Skeletal muscle tissue (tissue), 4 donors: ENCODE results near the gene TCF21. TPM values are rescaled to one million over a fixed set of nuclear protein-coding genes. Genes with fewer than 3 reads are reported as not detected.

ENCODE experiments used
- H3K27ac ChIP-seq: one replicate; pipeline ENCODE4 v1.7.0; 2013; ENCODE audit warnings: mild to moderate bottlenecking, low read depth, low read length, inconsistent platforms
- H3K27me3 ChIP-seq, 3 donors: one replicate each; pipeline ENCODE4 v1.7.0; 2013; ENCODE audit warnings: low read length in 3 of 3; ENCODE audit not compliant: control insufficient read depth in 3 of 3, insufficient read depth in 3 of 3
- H3K36me3 ChIP-seq, 3 donors: one replicate each; pipeline ENCODE4 v1.7.0; 2013; ENCODE audit warnings: low read length in 3 of 3; ENCODE audit not compliant: control insufficient read depth in 3 of 3, insufficient read depth in 3 of 3
- H3K4me1 ChIP-seq, 3 donors: one replicate each; pipeline ENCODE4 v1.7.0; 2013; ENCODE audit warnings: low read length in 3 of 3, mild to moderate bottlenecking in 3 of 3; ENCODE audit not compliant: control insufficient read depth in 3 of 3, insufficient read depth in 3 of 3
- H3K4me3 ChIP-seq, 3 donors: one replicate each; pipeline ENCODE4 v1.7.0; 2013; ENCODE audit warnings: low read length in 3 of 3
- H3K9ac ChIP-seq, 3 donors: one replicate each; pipeline ENCODE4 v1.7.0; 2013; ENCODE audit warnings: low read length in 3 of 3, mild to moderate bottlenecking in 3 of 3, moderate library complexity in 2 of 3, low read depth in 1 of 3
- H3K9me3 ChIP-seq, 3 donors: one replicate each; pipeline ENCODE4 v1.7.0; 2013; ENCODE audit warnings: low read length in 3 of 3; ENCODE audit not compliant: control insufficient read depth in 3 of 3
- total RNA-seq: library from RNA; depleted of rRNA; stranded (reverse); fragments of >200 nt; gene quantifications from one replicate; pipeline ENCODE4 v1.2.3, GENCODE V29; 2014
- donor health status: Osteomylitis.

TCF21 gene
- total RNA-seq, 1 donor from 2014 or later: not detected

- Histone ChIP-seq H3K27me3 (peaks cover 54 to 67% (median 63%) of the 10 kb centered on the region in 3 donors), H3K36me3 (no peaks in the 10 kb centered on the region), H3K27ac (no peak overlapping the region), H3K4me3 (no peak overlapping the region), H3K9me3 (no peaks in the 10 kb centered on the region), H3K4me1 (peaks cover 11 to 18% (median 14%) of the 10 kb centered on the region in 3 donors), H3K9ac (no peak overlapping the region)
Observed at GRCh38 chr6:133894795-133895358, 6.0 kb downstream of the TCF21 start.

- Histone ChIP-seq H3K9ac (peak overlapping the region in 1 of 3 donors; percentile 33), H3K36me3 (no peaks in the 10 kb centered on the region), H3K4me1 (peaks cover 11% of the 10 kb centered on the region in 3 donors), H3K27ac (no peak overlapping the region), H3K4me3 (peak overlapping the region; percentile 53 to 56 (median 54)), H3K27me3 (peaks cover 50 to 62% (median 55%) of the 10 kb centered on the region in 3 donors), H3K9me3 (no peaks in the 10 kb centered on the region)
Observed at GRCh38 chr6:133895573-133896343, 6.8 kb downstream of the TCF21 start.

GRCh38 chr6:133896344-133896721, 7.4 kb downstream of the TCF21 start:
- Histone ChIP-seq H3K27me3 (peaks cover 44 to 57% (median 49%) of the 10 kb centered on the region in 3 donors), H3K9me3 (no peaks in the 10 kb centered on the region), H3K27ac (no peak overlapping the region), H3K36me3 (no peaks in the 10 kb centered on the region), H3K4me1 (peaks cover 6 to 7% (median 6%) of the 10 kb centered on the region in 3 donors), H3K4me3 (no peak overlapping the region), H3K9ac (no peak overlapping the region)

GRCh38 chr6:133898263-133898662, 9.3 kb downstream of the TCF21 start:
- Histone ChIP-seq H3K27me3 (peaks cover 31 to 44% (median 39%) of the 10 kb centered on the region in 3 donors), H3K27ac (no peak overlapping the region), H3K36me3 (no peaks in the 10 kb centered on the region), H3K4me3 (no peak overlapping the region), H3K4me1 (peaks cover 3 to 7% (median 5%) of the 10 kb centered on the region in 3 donors), H3K9me3 (no peaks in the 10 kb centered on the region), H3K9ac (no peak overlapping the region)

GRCh38 chr6:133899556-133899955, 10.6 kb downstream of the TCF21 start:
- Histone ChIP-seq H3K36me3 (no peaks in the 10 kb centered on the region), H3K4me3 (no peak overlapping the region), H3K27me3 (peaks cover 18 to 31% (median 28%) of the 10 kb centered on the region in 3 donors), H3K9ac (no peak overlapping the region), H3K27ac (no peak overlapping the region), H3K9me3 (no peaks in the 10 kb centered on the region), H3K4me1 (peaks cover 3 to 7% (median 5%) of the 10 kb centered on the region in 3 donors)

GRCh38 chr6:133903855-133904254, 14.9 kb downstream of the TCF21 start:
- Histone ChIP-seq H3K27ac (no peak overlapping the region), H3K4me3 (no peak overlapping the region), H3K4me1 (no peaks in the 10 kb centered on the region), H3K36me3 (no peaks in the 10 kb centered on the region), H3K9me3 (no peaks in the 10 kb centered on the region), H3K27me3 (peaks cover 0 to 8% (median 4%) of the 10 kb centered on the region in 3 donors), H3K9ac (no peak overlapping the region)

- Histone ChIP-seq H3K27me3 (peaks cover 0 to 8% (median 0%) of the 10 kb centered on the region in 3 donors), H3K4me3 (no peak overlapping the region), H3K27ac (no peak overlapping the region)
Observed at GRCh38 chr6:133906050-133906449, 17.1 kb downstream of the TCF21 start.

GRCh38 chr6:133916650-133917151, 27.8 kb downstream of the TCF21 start:
- Histone ChIP-seq H3K27me3 (no peaks in the 10 kb centered on the region), H3K27ac (no peak overlapping the region), H3K9ac (peak overlapping the region in 1 of 3 donors; percentile 19), H3K36me3 (no peaks in the 10 kb centered on the region), H3K9me3 (peaks cover 0 to 5% (median 0%) of the 10 kb centered on the region in 3 donors), H3K4me3 (no peak overlapping the region), H3K4me1 (no peaks in the 10 kb centered on the region)

More at GRCh38 chr6:133906050-133906449, 17.1 kb downstream of the TCF21 start:
- Histone ChIP-seq H3K9me3 (no peaks in the 10 kb centered on the region), H3K9ac (no peak overlapping the region), H3K36me3 (no peaks in the 10 kb centered on the region), H3K4me1 (no peaks in the 10 kb centered on the region)

GRCh38 chr6:133917781-133918180, 28.9 kb downstream of the TCF21 start:
- H3K4me1 ChIP-seq: no peaks in the 10 kb centered on the region
- no peak overlapping the region for H3K4me3 ChIP-seq
- H3K27me3 ChIP-seq: no peaks in the 10 kb centered on the region
- no peak overlapping the region for H3K27ac ChIP-seq
- H3K9ac ChIP-seq: no peak overlapping the region
- peaks cover 0 to 5% (median 0%) of the 10 kb centered on the region in 3 donors for H3K9me3 ChIP-seq
- no peaks in the 10 kb centered on the region for H3K36me3 ChIP-seq
